IMR-90 (cell line): ENCODE data around the gene PKD1L1. TPM values are rescaled to one million over a fixed set of nuclear protein-coding genes. Genes with fewer than 3 reads are reported as not detected.

Experiments
- ATAC-seq: fragments of 200-7000 bp; cut with Tn5 transposase; 2 replicates; pipeline ENCODE4 v1.9.1; 2020; ENCODE audit warnings: low read depth, mild to moderate bottlenecking, moderate library complexity
- BruUV-seq: library from RNA; stranded (reverse); fragments of 400-500 nt; replicated peaks from 2 replicates; lab custom pipeline; 2021; lab: Mats Ljungman, UMichigan
- CTCF ChIA-PET: fragments of 300-600 bp; formaldehyde crosslinking; extraction: SDS; loops from one replicate; lab custom pipeline; 2021; ENCODE audit warnings: antibody characterized with exemption; lab: Yijun Ruan, JAX
- POLR2A ChIA-PET: fragments of 300-600 bp; sonication (Branson Sonifier 250); formaldehyde crosslinking; loops from one replicate; lab custom pipeline; 2022; ENCODE audit warnings: antibody characterized with exemption; ENCODE audit not compliant: unreplicated experiment; lab: Charles Lee
- DNase-seq: peaks from one replicate; pipeline ENCODE4 v3.0.0; 2013
- H2AFZ ChIP-seq: replicated peaks from 2 replicates; pipeline ENCODE3; 2013; ENCODE audit warnings: low read length, mild to moderate bottlenecking; ENCODE audit not compliant: poor library complexity
- H2AK5ac ChIP-seq: 2 replicates; pipeline ENCODE4 v1.6.1; 2013; ENCODE audit warnings: low read depth, low read length, inconsistent platforms
- H2AK9ac ChIP-seq: replicated peaks from 2 replicates; pipeline ENCODE3; 2013; ENCODE audit warnings: mild to moderate bottlenecking, low read depth, low read length, moderate library complexity; ENCODE audit not compliant: poor library complexity
- H2BK120ac ChIP-seq: 2 replicates; pipeline ENCODE4 v1.6.1; 2013; ENCODE audit warnings: low read depth, low read length, inconsistent platforms
- H2BK15ac ChIP-seq: 3 replicates; pipeline ENCODE4 v1.6.1; 2013; ENCODE audit warnings: low read depth, low read length, inconsistent platforms
- H2BK20ac ChIP-seq: 2 replicates; pipeline ENCODE4 v1.6.1; 2013; ENCODE audit warnings: low read depth, mild to moderate bottlenecking, inconsistent platforms, low read length, moderate library complexity
- H2BK5ac ChIP-seq: 2 replicates; pipeline ENCODE4 v1.6.1; 2013; ENCODE audit warnings: mild to moderate bottlenecking, low read depth, low read length, inconsistent platforms; ENCODE audit not compliant: poor library complexity, severe bottlenecking
- H3K14ac ChIP-seq: replicated peaks from 2 replicates; pipeline ENCODE4 v1.6.1; 2013; ENCODE audit warnings: low read depth, low read length, inconsistent platforms
- H3K18ac ChIP-seq: 2 replicates; pipeline ENCODE4 v1.6.1; 2013; ENCODE audit warnings: low read depth, low read length, control low read depth
- H3K23ac ChIP-seq: 2 replicates; pipeline ENCODE4 v1.6.1; 2013; ENCODE audit warnings: low read depth, low read length, inconsistent platforms
- H3K27ac ChIP-seq: 2 replicates; pipeline ENCODE4 v1.5.1; 2013; ENCODE audit warnings: mild to moderate bottlenecking, control low read depth, low read length; ENCODE audit not compliant: insufficient read depth
- H3K27me3 ChIP-seq: 2 replicates; pipeline ENCODE4 v1.6.1; 2013; ENCODE audit warnings: low read length; ENCODE audit not compliant: control insufficient read depth, insufficient read depth
- H3K36me3 ChIP-seq: 2 replicates; pipeline ENCODE4 v1.6.1; 2013; ENCODE audit warnings: low read length, mixed read lengths; ENCODE audit not compliant: control insufficient read depth, insufficient read depth
- H3K4ac ChIP-seq: 2 replicates; pipeline ENCODE4 v1.6.1; 2013; ENCODE audit warnings: low read depth, low read length, inconsistent platforms
- H3K4me1 ChIP-seq: 2 replicates; pipeline ENCODE4 v1.6.1; 2013; ENCODE audit warnings: low read length, mixed read lengths; ENCODE audit not compliant: control insufficient read depth, insufficient read depth
- H3K4me2 ChIP-seq: 2 replicates; pipeline ENCODE4 v1.6.1; 2013; ENCODE audit warnings: low read depth, mild to moderate bottlenecking, control low read depth, low read length, moderate library complexity
- H3K4me3 ChIP-seq: 2 replicates; pipeline ENCODE4 v1.5.1; 2013; ENCODE audit warnings: low read depth, mild to moderate bottlenecking, control low read depth, low read length, moderate library complexity; ENCODE audit not compliant: insufficient read depth
- H3K56ac ChIP-seq: 2 replicates; pipeline ENCODE4 v1.6.1; 2013; ENCODE audit warnings: low read length, inconsistent platforms; ENCODE audit not compliant: insufficient read depth; ENCODE audit errors: extremely low read depth
- H3K79me1 ChIP-seq, 2 experiments: 2 replicates each; pipeline ENCODE4 v1.6.1; 2013; ENCODE audit warnings: low read length in 2 of 2, inconsistent platforms in 1 of 2, low read depth in 1 of 2
- H3K9ac ChIP-seq: 2 replicates; pipeline ENCODE4 v1.6.1; 2013; ENCODE audit warnings: low read depth, low read length, control low read depth
- H3K9me1 ChIP-seq: 2 replicates; pipeline ENCODE4 v1.6.1; 2013; ENCODE audit warnings: low read length, inconsistent platforms; ENCODE audit not compliant: insufficient read depth
- H3K9me3 ChIP-seq: 2 replicates; pipeline ENCODE4 v1.6.1; 2013; ENCODE audit warnings: low read length; ENCODE audit not compliant: control insufficient read depth, insufficient read depth
- H4K20me1 ChIP-seq: 2 replicates; pipeline ENCODE4 v1.6.1; 2013; ENCODE audit warnings: low read length, inconsistent platforms; ENCODE audit not compliant: insufficient read depth
- H4K5ac ChIP-seq: 2 replicates; pipeline ENCODE4 v1.6.1; 2013; ENCODE audit warnings: mild to moderate bottlenecking, low read depth, low read length, control low read depth
- H4K8ac ChIP-seq, 2 experiments: 2 replicates each; pipeline ENCODE4 v1.6.1; 2013; ENCODE audit warnings: low read depth in 2 of 2, low read length in 2 of 2, control low read depth in 1 of 2, inconsistent platforms in 1 of 2
- H4K91ac ChIP-seq: 2 replicates; pipeline ENCODE4 v1.6.1; 2013; ENCODE audit warnings: low read depth, low read length, inconsistent platforms; ENCODE audit not compliant: insufficient read depth
- BHLHE40 ChIP-seq: fragments of 150-350 bp; IDR thresholded peaks from 2 replicates; pipeline ENCODE4 v1.6.1; 2016; ENCODE audit warnings: mild to moderate bottlenecking, low read depth, low read length
- CEBPB ChIP-seq: IDR thresholded peaks from 2 replicates; pipeline ENCODE4 v1.6.1; 2012; ENCODE audit warnings: low read depth, low read length, improper control_type of control experiment
- CHD1 ChIP-seq: IDR thresholded peaks from 2 replicates; pipeline ENCODE4 v1.6.1; 2012; ENCODE audit warnings: low read depth, low read length, improper control_type of control experiment
- CTCF ChIP-seq: conservative IDR thresholded peaks from 2 replicates; pipeline ENCODE4 v1.5.1; 2012; ENCODE audit warnings: mild to moderate bottlenecking, low read depth, low read length, improper control_type of control experiment
- ELK1 ChIP-seq: fragments of 150-350 bp; IDR thresholded peaks from 2 replicates; pipeline ENCODE4 v1.6.1; 2016; ENCODE audit warnings: low read depth, mild to moderate bottlenecking, low read length, moderate library complexity, borderline replicate concordance
- MAFK ChIP-seq: IDR thresholded peaks from 2 replicates; pipeline ENCODE4 v1.6.1; 2012; ENCODE audit warnings: low read depth, low read length, improper control_type of control experiment
- MXI1 ChIP-seq: IDR thresholded peaks from 2 replicates; pipeline ENCODE4 v1.6.1; 2012; ENCODE audit warnings: low read depth, mild to moderate bottlenecking, low read length, moderate library complexity, borderline replicate concordance
- NFE2L2 ChIP-seq: fragments of 150-350 bp; IDR thresholded peaks from 2 replicates; pipeline ENCODE4 v1.6.1; 2016; ENCODE audit warnings: low read depth, mild to moderate bottlenecking, low read length
- POLR2A ChIP-seq: IDR thresholded peaks from 2 replicates; pipeline ENCODE4 v1.6.1; 2012; ENCODE audit warnings: mild to moderate bottlenecking, low read depth, low read length
- RAD21 ChIP-seq: IDR thresholded peaks from 2 replicates; pipeline ENCODE4 v1.6.1; 2012; ENCODE audit warnings: low read length, improper control_type of control experiment
- RCOR1 ChIP-seq: IDR thresholded peaks from 2 replicates; pipeline ENCODE4 v1.6.1; 2012; ENCODE audit warnings: mild to moderate bottlenecking, low read length, improper control_type of control experiment; ENCODE audit not compliant: insufficient replicate concordance
- RFX5 ChIP-seq: IDR thresholded peaks from 2 replicates; pipeline ENCODE4 v1.8.0; 2012; ENCODE audit warnings: low read depth, mild to moderate bottlenecking, low read length, moderate library complexity
- SMC3 ChIP-seq: fragments of 150-350 bp; IDR thresholded peaks from 2 replicates; pipeline ENCODE4 v1.6.1; 2016; ENCODE audit warnings: low read depth, mild to moderate bottlenecking, antibody characterized with exemption, low read length, moderate library complexity
- WGBS, 2 experiments: methylation state at CpG; one replicate each; pipeline versions ENCODE4 v1.1.5 to v1.1.7; 2013; ENCODE audit warnings: missing lambda C conversion rate in 2 of 2; ENCODE audit not compliant: insufficient read length in 1 of 2; ENCODE audit errors: extremely low coverage in 2 of 2; 5-methylcytosine and 5-hydroxymethylcytosine counted together
- dilution Hi-C: fragments of 300-500 bp; cut with HindIII; formaldehyde crosslinking; loops from one replicate; pipeline ENCODE4 v1.14.3; 2018; ENCODE audit warnings: low sequenced_read_pairs; ENCODE audit not compliant: unreplicated experiment
- in situ Hi-C: fragments of 300-500 bp; cut with MboI; formaldehyde crosslinking; loops from 3 replicates; pipeline ENCODE4 v1.14.3; 2019; ENCODE audit warnings: low sequenced_read_pairs, inconsistent platforms, mixed read lengths
- intact Hi-C: fragments of 100-400 bp; cut with micrococcal nuclease; formaldehyde crosslinking; loops from 2 replicates; pipeline ENCODE4 v1.10.0; 2022
- polyA plus RNA-seq, 3 experiments: library from polyadenylated mRNA; depleted of rRNA; stranded (reverse); fragments of >200 nt; gene quantifications; 2 replicates each; pipeline ENCODE4 v1.2.3, GENCODE V29; 2012; ENCODE audit warnings: low replicate concordance in 1 of 3
- total RNA-seq: library from RNA; depleted of rRNA; stranded (reverse); fragments of >200 nt; gene quantifications from 2 replicates; pipeline ENCODE4 v1.2.3, GENCODE V29; 2012

PKD1L1 gene
- total and polyA plus RNA-seq, 2 of the 4 experiments (the other 2 are of a cell fraction): under 0.01 to 0.15 TPM

- Histone ChIP-seq H3K27me3 (no peaks in the 10 kb centered on the region), H4K5ac (no peak overlapping the region), H2BK120ac (peak overlapping the region; percentile 75), H2AK9ac (no peak overlapping the region), H2AK5ac (0 out of 2 replicates have a peak overlapping the region, but pooled peaks have one; percentile 84), H4K91ac (peak overlapping the region; percentile 70), H2BK5ac (no peak overlapping the region), H3K23ac (no peak overlapping the region), H4K20me1 (no peaks in the 10 kb centered on the region), H3K4me1 (peaks cover 8% of the 10 kb centered on the region), H3K4ac (peak overlapping the region; percentile 7; the same call in 1 of the 2 replicates), H3K14ac (0 out of 2 replicates have a peak overlapping the region, but pooled peaks have one; percentile 64), H3K36me3 (no peaks in the 10 kb centered on the region), H2BK20ac (peak overlapping the region; percentile 68; the same call in 1 of the 2 replicates), H2AFZ (no peak overlapping the region), H3K4me3 (no peak overlapping the region), H3K56ac (no peak overlapping the region), H3K9me3 (no peaks in the 10 kb centered on the region), H4K8ac (no peak overlapping the region), H3K4me2 (no peak overlapping the region), H2BK15ac (peak overlapping the region; percentile 64; the same call in 1 of the 3 replicates), H3K9me1 (peaks cover 6% of the 10 kb centered on the region; the same call in 1 of the 2 replicates), H3K79me1 (no peaks in the 10 kb centered on the region), H3K9ac (no peak overlapping the region), H3K27ac (no peak overlapping the region), H3K18ac (no peak overlapping the region)
- no TSS peak for BruUV-seq
- DNase-seq (no peak), ATAC-seq (no peak)
- CTCF ChIA-PET: no interaction called here
- in situ Hi-C loops (no loop called here), intact Hi-C loops (no loop called here), dilution Hi-C loops (no loop called here)
- TF ChIP-seq POLR2A (no peak), NFE2L2 (no peak), RAD21 (no peak), MAFK (no peak), SMC3 (no peak), ELK1 (no peak), RFX5 (no peak), MXI1 (no peak), BHLHE40 (no peak), RCOR1 (no peak), CEBPB (no peak), CTCF (no peak), CHD1 (no peak)
- 72% methylated on average over 3 of the region's 6 CpGs; no CpG with 5 or more reads in 1 of the 2 experiments for WGBS, 2 experiments
- POLR2A ChIA-PET: no interaction called here
Observed at GRCh38 chr7:47738563-47739166, 209.6 kb downstream of the PKD1L1 start.
